Sigmoid colon (tissue), 4 donors: ENCODE results near the gene MMP8.

Experiments used
- CTCF ChIP-seq, 4 experiments: fragments of 450-650 bp in 3 of 4; fragments of 200-600 bp in 1 of 4; IDR thresholded peaks; one replicate each; pipeline ENCODE4 v1.5.1; 2016 to 2019; ENCODE audit warnings: antibody characterized with exemption in 4 of 4, mild to moderate bottlenecking in 3 of 4, moderate library complexity in 2 of 4
- POLR2A ChIP-seq, 2 donors: fragments of 450-650 bp; IDR thresholded peaks; one replicate each; pipeline ENCODE4 v1.6.1; 2016; ENCODE audit warnings: antibody characterized with exemption in 2 of 2, mild to moderate bottlenecking in 2 of 2, moderate library complexity in 2 of 2
- POLR2AphosphoS5 ChIP-seq, 4 donors: sonication (generic); formaldehyde crosslinking; IDR thresholded peaks; one replicate each; pipeline ENCODE4 v1.6.1; 2017; ENCODE audit warnings: antibody characterized with exemption in 4 of 4

GRCh38 chr11:102762361-102762767 lies 37.6 kb upstream of the MMP8 start:
- TF ChIP-seq CTCF (IDR thresholded peaks at IDR 0.05): no peak
- TF ChIP-seq POLR2AphosphoS5 (IDR thresholded peaks at IDR 0.05): no peak
- TF ChIP-seq POLR2A (IDR thresholded peaks at IDR 0.05): no peak
